Superior temporal gyrus (tissue), 1 donor: ENCODE data around the gene LMO7.

Experiments used
- DNase-seq: peaks from one replicate; pipeline ENCODE4 v3.0.0-alpha.2; 2016; ENCODE audit errors: extremely low spot score

The LMO7 gene

GRCh38 chr13:75801388-75801945 is 165.3 kb downstream of the LMO7 start:
- no peak for DNase-seq

GRCh38 chr13:75802161-75802560 is 166.0 kb downstream of the LMO7 start:
- DNase-seq = no peak

GRCh38 chr13:75803164-75803611 is 167.1 kb downstream of the LMO7 start:
- no peak for DNase-seq

- DNase-seq = peak; percentile 46
Measured at GRCh38 chr13:75804054-75804453, 167.9 kb downstream of the LMO7 start.

- no peak for DNase-seq
Measured at GRCh38 chr13:75804605-75805004, 168.5 kb downstream of the LMO7 start.

GRCh38 chr13:75806117-75806516 is 170.0 kb downstream of the LMO7 start:
- DNase-seq = peak; percentile 48

- DNase-seq = no peak
Measured at GRCh38 chr13:75811361-75811760, 175.2 kb downstream of the LMO7 start.

GRCh38 chr13:75811841-75812240 is 175.7 kb downstream of the LMO7 start:
- DNase-seq = no peak

- no peak for DNase-seq
Measured at GRCh38 chr13:75812751-75813181, 176.6 kb downstream of the LMO7 start.

- DNase-seq = no peak
Measured at GRCh38 chr13:75813323-75813722, 177.2 kb downstream of the LMO7 start.

GRCh38 chr13:75818179-75818967 is 182.2 kb downstream of the LMO7 start:
- DNase-seq = no peak

GRCh38 chr13:75818968-75819225 is 182.8 kb downstream of the LMO7 start:
- no peak for DNase-seq

- no peak for DNase-seq
Measured at GRCh38 chr13:75825161-75825560, 189.0 kb downstream of the LMO7 start.

GRCh38 chr13:75825594-75825993 is 189.5 kb downstream of the LMO7 start:
- DNase-seq = no peak

GRCh38 chr13:75826391-75826790 is 190.3 kb downstream of the LMO7 start:
- no peak for DNase-seq

- DNase-seq = no peak
Measured at GRCh38 chr13:75829830-75830229, 193.7 kb downstream of the LMO7 start.

GRCh38 chr13:75830842-75831241 is 194.7 kb downstream of the LMO7 start:
- no peak for DNase-seq

GRCh38 chr13:75831389-75831788 is 195.3 kb downstream of the LMO7 start:
- no peak for DNase-seq

GRCh38 chr13:75832812-75833211 is 196.7 kb downstream of the LMO7 start:
- no peak for DNase-seq

GRCh38 chr13:75836441-75836840 is 200.3 kb downstream of the LMO7 start:
- no peak for DNase-seq

- DNase-seq = no peak
Measured at GRCh38 chr13:75838366-75839005, 202.4 kb downstream of the LMO7 start.

- no peak for DNase-seq
Measured at GRCh38 chr13:75839406-75839805, 203.3 kb downstream of the LMO7 start.

- DNase-seq = no peak
Measured at GRCh38 chr13:75841905-75842304, 205.8 kb downstream of the LMO7 start.
